ENCODE data around the gene DDX3X. TPM values are rescaled to one million over a fixed set of nuclear protein-coding genes. Genes with fewer than 3 reads are reported as not detected.

DDX3X gene
- total and polyA plus RNA-seq, 2 of the 13 experiments (the other 11 are each of a cell fraction or from before 2014, with no cell fraction given) = 53.5 to 239 TPM

- no peak for TF ChIP-seq ETS1 (CRISPR knock-in tag; IDR thresholded peaks at IDR 0.05)
- TF ChIP-seq, protein P1, sequence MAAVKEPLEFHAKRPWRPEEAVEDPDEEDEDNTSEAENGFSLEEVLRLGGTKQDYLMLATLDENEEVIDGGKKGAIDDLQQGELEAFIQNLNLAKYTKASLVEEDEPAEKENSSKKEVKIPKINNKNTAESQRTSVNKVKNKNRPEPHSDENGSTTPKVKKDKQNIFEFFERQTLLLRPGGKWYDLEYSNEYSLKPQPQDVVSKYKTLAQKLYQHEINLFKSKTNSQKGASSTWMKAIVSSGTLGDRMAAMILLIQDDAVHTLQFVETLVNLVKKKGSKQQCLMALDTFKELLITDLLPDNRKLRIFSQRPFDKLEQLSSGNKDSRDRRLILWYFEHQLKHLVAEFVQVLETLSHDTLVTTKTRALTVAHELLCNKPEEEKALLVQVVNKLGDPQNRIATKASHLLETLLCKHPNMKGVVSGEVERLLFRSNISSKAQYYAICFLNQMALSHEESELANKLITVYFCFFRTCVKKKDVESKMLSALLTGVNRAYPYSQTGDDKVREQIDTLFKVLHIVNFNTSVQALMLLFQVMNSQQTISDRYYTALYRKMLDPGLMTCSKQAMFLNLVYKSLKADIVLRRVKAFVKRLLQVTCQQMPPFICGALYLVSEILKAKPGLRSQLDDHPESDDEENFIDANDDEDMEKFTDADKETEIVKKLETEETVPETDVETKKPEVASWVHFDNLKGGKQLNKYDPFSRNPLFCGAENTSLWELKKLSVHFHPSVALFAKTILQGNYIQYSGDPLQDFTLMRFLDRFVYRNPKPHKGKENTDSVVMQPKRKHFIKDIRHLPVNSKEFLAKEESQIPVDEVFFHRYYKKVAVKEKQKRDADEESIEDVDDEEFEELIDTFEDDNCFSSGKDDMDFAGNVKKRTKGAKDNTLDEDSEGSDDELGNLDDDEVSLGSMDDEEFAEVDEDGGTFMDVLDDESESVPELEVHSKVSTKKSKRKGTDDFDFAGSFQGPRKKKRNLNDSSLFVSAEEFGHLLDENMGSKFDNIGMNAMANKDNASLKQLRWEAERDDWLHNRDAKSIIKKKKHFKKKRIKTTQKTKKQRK (IDR thresholded peaks at IDR 0.05; ENCODE audit: low read length) = no peak
- TF ChIP-seq ZNF761 (CRISPR knock-in tag; conservative IDR thresholded peaks at IDR 0.05) = no peak
- TF ChIP-seq HNRNPLL (IDR thresholded peaks at IDR 0.05; ENCODE audit: low read depth, low read length, poor library complexity, severe bottlenecking) = peak; percentile 68
- TF ChIP-seq ZNF841 (CRISPR knock-in tag; IDR thresholded peaks at IDR 0.05; ENCODE audit: borderline replicate concordance) = no peak
- TF ChIP-seq PTBP1 (IDR thresholded peaks at IDR 0.05; ENCODE audit: low read depth, low read length, poor library complexity, severe bottlenecking) = no peak
- no peak for TF ChIP-seq HNRNPUL1 (IDR thresholded peaks at IDR 0.05; ENCODE audit: low read depth, low read length)
- peak; percentile 94 for TF ChIP-seq RBM39 (IDR thresholded peaks at IDR 0.05; ENCODE audit: low read depth, low read length, poor library complexity, severe bottlenecking)
- TF ChIP-seq MXD4 (CRISPR knock-in tag; IDR thresholded peaks at IDR 0.05) = no peak
- TF ChIP-seq ZBTB38 (CRISPR knock-in tag; IDR thresholded peaks at IDR 0.05) = no peak
- peak; percentile 97 for TF ChIP-seq AGO2 (optimal IDR thresholded peaks at IDR 0.05; ENCODE audit: low read depth, low read length)
- TF ChIP-seq ZSCAN21 (CRISPR knock-in tag; IDR thresholded peaks at IDR 0.05; ENCODE audit: borderline replicate concordance) = 0 out of 2 replicates have a peak, but pooled peaks have one; percentile 19
- peak; percentile 96 for TF ChIP-seq RBFOX2 (IDR thresholded peaks at IDR 0.05; ENCODE audit: low read depth, low read length)
- no peak for TF ChIP-seq ZNF326 (CRISPR knock-in tag; IDR thresholded peaks at IDR 0.05; ENCODE audit: borderline replicate concordance)
- TF ChIP-seq ZBTB3 (CRISPR knock-in tag; IDR thresholded peaks at IDR 0.05; ENCODE audit: borderline replicate concordance, low read depth) = no peak
- TF ChIP-seq ZNF773 (CRISPR knock-in tag; IDR thresholded peaks at IDR 0.05; ENCODE audit: borderline replicate concordance) = 0 out of 2 replicates have a peak, but pooled peaks have one; percentile 38
- TF ChIP-seq NFE2L1 (CRISPR knock-in tag; IDR thresholded peaks at IDR 0.05; ENCODE audit: borderline replicate concordance) = no peak
- TF ChIP-seq SMAD9 (CRISPR knock-in tag; IDR thresholded peaks at IDR 0.05) = no peak
- no peak for TF ChIP-seq SNRNP70 (IDR thresholded peaks at IDR 0.05; ENCODE audit: low read depth, low read length)
- no peak for TF ChIP-seq HOXD1 (CRISPR knock-in tag; IDR thresholded peaks at IDR 0.05)
- no peak for TF ChIP-seq NFRKB (IDR thresholded peaks at IDR 0.05)
- no peak for TF ChIP-seq U2AF2 (IDR thresholded peaks at IDR 0.05; ENCODE audit: low read depth, low read length)
- no peak for TF ChIP-seq RXRA (CRISPR knock-in tag; IDR thresholded peaks at IDR 0.05)
- peak; percentile 60; the same call in 1 of the 2 replicates for TF ChIP-seq ZC3H4 (CRISPR knock-in tag; IDR thresholded peaks at IDR 0.05; ENCODE audit: borderline replicate concordance)
- no peak for TF ChIP-seq ZNF563 (CRISPR knock-in tag; IDR thresholded peaks at IDR 0.05)
These were observed 618 bp downstream of the DDX3X start (continued) for GRCh38 chrX:41334363-41335197.

Measured in HepG2 (cell line).